H1 (cell line): ENCODE results near the gene SLC2A4. TPM values are rescaled to one million over a fixed set of nuclear protein-coding genes. Genes with fewer than 3 reads are reported as not detected.

Experiments used
- ATF3 ChIP-seq: IDR thresholded peaks from 2 replicates; pipeline ENCODE4 v1.6.1; 2011; ENCODE audit warnings: low read depth, mild to moderate bottlenecking, low read length; ENCODE audit not compliant: insufficient read depth
- BCL11A ChIP-seq, 2 experiments: IDR thresholded peaks; one replicate each; pipeline ENCODE4 v1.6.1; 2011; ENCODE audit warnings: low read depth in 2 of 2, low read length in 2 of 2, mild to moderate bottlenecking in 2 of 2
- E2F6 ChIP-seq: IDR thresholded peaks from 2 replicates; pipeline ENCODE4 v1.6.1; 2012; ENCODE audit warnings: inconsistent platforms
- RAD21 ChIP-seq, 2 experiments: IDR thresholded peaks in 1 of 2; conservative IDR thresholded peaks in 1 of 2; 2 replicates each; pipeline ENCODE4 v1.6.1; 2011; ENCODE audit warnings: low read depth in 2 of 2, low read length in 2 of 2, improper control_type of control experiment in 1 of 2, inconsistent platforms in 1 of 2, mild to moderate bottlenecking in 1 of 2, moderate library complexity in 1 of 2
- polyA plus RNA-seq, 7 experiments: library from polyadenylated mRNA; depleted of rRNA in 3 of 7; stranded (reverse) in 5 of 7; unstranded in 2 of 7; fragments of >200 nt in 5 of 7; fragments of 200-250 nt in 2 of 7; gene quantifications; 1 replicate in 5 of 7; 2 replicates in 1 of 7; 4 replicates in 1 of 7; pipeline versions ENCODE4 v1.2.1 to v1.2.3, GENCODE V29; 2011 to 2013; ENCODE audit warnings: missing spikeins in 2 of 7, mixed read lengths in 2 of 7
- total RNA-seq: library from RNA; stranded (reverse); fragmentation: NEBNext Ultra II Directional; extraction: Animal tissue kit (Norgen Biotek cat#: 25700); gene quantifications from 2 replicates; pipeline ENCODE4 v1.2.1, GENCODE V29; 2021

SLC2A4 gene
- total and polyA plus RNA-seq, 2 of the 8 experiments (the other 6 are each of a cell fraction or from before 2014, with no cell fraction given) = 5.7 to 6.9 TPM

GRCh38 chr17:7327056-7327455, 45.5 kb downstream of the SLC2A4 start (continued):
- TF ChIP-seq RAD21 (IDR thresholded peaks at IDR 0.05 in 1 of 2, conservative IDR thresholded peaks at IDR 0.05 in 1 of 2; ENCODE audit: low read depth in 2 of 2, low read length in 2 of 2) = no peak
- TF ChIP-seq E2F6 = no peak
- TF ChIP-seq ATF3 = no peak
- no peak for TF ChIP-seq BCL11A (IDR thresholded peaks at IDR 0.05; ENCODE audit: low read depth in 2 of 2, low read length in 2 of 2)
